Activated T-helper 1 cell treated with Interleukin-2 at 50 U/mL for 16 hours (primary cell): ENCODE results near the gene CLEC2L.

ENCODE experiments used
- DNase-seq: peaks from one replicate; pipeline ENCODE4 v3.0.0-alpha.2; 2020; ENCODE audit warnings: low read depth

The CLEC2L gene

DNA sequence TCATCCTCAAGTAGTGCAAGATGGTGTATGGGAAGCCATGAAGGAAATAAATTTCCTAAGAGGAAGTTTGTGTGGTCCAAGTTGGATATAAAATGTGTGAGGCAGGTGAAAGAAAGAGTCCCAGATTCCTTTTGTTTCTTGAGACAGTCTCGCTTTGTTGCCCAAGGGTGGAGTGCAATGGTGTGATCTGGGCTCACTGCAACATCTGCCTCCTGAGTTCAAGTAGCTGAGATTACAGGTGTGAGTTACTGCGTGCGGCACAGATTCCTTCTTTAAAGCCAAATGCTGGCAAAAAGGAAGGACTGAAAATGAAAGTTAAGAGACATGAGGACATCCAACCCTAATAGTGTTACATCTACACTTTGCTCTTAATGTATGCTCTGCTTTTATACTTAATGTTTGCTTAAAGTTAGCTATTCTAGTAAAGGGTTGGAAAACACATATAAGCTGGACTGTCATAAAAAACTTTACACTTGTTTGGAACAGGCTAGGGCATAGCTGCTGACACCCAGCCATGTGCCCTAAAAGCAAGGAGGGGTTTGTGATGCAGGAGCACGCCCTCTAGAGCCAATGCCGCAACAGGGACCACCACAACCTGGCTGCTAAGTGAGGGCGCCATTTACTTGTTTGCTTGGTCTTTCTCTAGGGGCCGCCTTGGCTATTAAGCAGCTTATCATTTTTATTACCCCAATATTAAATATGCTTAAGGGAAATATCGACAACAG, 34.5 kb downstream of the CLEC2L start:
- DNase-seq: no peak

- no peak for DNase-seq
These were observed 36.0 kb downstream of the CLEC2L start for GRCh38 chr7:139559364-139560105.

DNA sequence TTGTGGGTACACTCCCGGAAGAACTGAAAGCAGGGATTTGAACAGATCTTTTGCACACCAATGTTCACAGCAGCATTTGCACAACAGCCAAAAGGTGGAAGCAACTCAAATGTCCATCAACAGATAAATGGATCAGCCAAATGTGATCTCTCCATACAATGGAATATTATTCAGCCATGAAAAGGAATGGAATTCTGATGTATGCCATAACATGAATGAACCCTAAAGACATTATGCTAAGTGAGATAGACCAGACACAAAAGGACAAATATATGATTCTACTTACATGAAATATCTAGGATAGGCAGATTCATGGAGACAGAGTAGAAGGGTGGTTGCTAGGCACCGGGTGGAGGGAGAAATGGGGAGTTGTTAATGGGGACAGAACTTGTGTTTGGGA, 36.7 kb downstream of the CLEC2L start:
- DNase-seq: no peak

GRCh38 chr7:139560678-139561077, 37.2 kb downstream of the CLEC2L start:
- DNase-seq: no peak

GRCh38 chr7:139562491-139562890, 39.0 kb downstream of the CLEC2L start:
- DNase-seq: no peak

DNA sequence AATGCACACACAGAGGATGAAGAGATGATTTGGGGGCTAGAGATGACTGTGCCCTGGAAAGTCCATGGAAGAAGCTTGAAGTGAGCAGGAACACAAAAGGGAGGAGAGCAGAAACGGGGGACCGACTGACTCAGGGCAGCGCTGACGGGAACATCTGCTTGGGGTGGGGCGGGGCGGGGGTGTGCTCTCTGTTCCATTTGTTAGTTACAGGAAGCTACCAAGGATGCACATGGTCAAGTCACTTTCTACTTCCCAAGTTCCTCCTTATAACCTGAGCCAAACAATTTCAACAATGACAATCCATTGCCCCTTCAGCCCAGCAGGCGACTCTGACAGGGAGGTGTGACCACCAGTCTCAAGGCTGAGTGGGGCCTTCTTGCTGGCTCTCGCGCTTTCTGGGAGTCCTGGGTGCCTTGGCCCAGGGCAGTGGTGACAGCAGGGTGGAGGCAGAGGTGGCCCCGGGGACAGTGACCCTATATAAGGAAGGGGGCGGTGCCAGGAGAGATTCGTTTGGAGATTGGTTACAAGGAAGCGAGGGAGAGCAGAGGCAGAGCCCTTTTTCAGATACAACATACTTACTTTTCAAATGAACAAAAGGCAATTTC, 39.6 kb downstream of the CLEC2L start:
- DNase-seq: no peak

DNA sequence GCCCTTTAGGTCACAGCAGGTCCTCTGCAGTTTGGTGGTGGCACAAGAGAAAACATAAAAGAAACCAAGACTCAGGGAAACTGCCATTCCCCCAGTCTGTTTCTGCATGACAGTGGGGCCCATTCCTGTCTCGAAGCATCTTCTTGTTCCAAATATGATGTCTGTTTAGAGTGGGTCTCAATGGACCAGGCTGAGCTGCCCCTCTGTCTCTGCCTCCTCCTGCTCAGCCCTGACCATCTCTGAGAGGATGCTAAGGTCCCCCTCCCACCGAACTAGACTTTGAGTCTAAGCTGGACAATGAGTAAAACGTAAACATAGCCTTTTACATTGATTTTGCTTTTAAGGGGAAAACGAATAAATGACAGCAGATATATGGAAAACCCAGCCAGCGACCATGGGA, 40.4 kb downstream of the CLEC2L start:
- DNase-seq: no peak

DNA sequence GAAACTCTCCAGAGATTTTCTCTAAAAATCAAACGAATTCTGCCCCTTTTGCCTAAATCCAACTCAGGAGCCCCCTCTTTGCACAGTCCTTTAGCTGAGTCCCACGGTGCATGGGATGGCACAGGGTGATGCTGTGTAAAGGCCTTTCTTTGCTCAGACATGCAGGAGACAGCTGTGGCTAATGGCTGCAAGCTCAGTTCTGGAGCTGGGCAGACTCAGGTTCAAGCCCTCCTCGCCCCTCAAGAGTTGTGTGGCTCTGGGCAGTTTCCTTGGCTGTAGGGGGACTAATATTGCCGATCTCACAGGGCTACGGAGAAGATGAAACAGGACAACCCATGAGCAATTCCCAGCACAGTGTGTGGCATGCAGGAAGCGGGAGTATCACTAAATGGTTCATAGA, 42.6 kb downstream of the CLEC2L start:
- DNase-seq: no peak

DNA sequence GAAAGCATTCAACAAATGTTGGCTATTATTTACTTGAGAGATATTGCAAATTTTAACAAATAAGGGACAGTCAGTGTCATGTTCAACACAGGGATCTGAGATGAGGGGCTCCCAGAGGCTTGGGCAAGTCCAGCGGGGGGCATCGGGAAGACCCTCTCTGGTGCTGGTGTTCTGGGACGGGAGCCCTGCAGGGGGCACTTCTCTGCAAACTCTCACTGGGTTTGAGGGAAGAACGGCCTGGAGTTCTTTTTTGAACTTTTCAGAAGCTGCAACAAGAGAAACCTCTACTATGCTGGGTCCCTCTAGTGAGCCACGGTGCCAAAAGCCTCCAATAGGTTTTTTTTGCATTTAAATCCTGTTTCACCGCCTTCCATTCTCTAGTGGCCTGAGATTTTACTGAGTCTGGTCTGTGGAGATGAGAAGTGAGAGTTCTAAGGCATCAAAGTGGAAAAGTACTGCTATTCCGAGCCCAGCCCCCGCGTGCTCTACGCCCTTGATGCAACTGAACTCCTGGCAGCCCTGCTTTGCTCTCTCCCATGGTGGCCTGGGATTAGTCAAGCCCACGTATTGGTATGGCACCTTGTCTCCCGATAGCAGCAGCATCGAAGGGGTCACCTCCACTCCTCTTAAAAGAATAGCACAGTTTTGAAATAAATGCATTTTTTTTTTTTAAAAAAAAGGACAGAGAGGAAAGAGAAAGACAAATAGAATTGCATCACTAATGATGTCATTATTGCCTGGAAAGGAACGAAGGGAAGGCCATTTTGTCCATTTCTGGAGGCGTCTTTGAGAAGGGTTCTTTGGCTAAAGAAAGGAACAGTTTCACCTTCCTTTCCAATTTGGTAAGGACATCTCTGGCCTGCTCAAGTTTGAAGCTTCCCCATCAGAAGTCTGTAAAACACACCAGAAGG, 43.5 kb downstream of the CLEC2L start:
- no peak for DNase-seq

DNA sequence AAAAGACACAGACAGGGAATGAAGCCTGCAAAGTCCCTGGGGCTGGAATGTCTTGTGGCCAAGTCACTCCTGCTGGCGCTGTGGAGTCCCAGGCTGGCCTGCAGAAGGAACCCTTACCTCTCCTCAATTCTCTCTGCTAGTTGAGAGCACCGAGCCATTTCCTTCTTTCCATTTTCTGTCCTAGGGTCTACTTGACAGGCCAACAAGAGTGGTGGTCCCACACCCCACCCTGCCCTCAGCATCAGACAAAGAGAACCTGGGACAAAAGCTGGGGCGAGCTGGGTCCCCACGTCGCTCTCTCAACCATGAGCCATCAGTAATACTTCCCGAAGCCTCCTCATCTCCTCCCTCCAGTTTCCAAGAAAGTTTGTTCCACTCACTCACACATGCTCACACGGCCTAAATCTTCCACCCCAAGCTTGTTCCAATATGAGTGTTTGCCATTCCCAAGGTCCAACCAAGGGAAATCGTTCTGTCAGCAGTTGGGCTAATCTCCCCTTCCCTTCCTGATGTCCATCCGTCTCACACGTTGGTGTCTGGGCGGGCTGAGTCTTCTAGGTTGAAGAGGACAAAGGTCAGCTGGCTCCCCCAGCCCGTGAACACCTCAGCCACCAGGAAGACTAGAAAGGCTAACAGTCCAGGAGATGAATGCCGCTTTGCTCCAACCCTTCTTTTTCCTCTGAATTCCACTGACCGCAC, 44.3 kb downstream of the CLEC2L start:
- no peak for DNase-seq

GRCh38 chr7:139568346-139568675, 44.8 kb downstream of the CLEC2L start:
- no peak for DNase-seq

DNA sequence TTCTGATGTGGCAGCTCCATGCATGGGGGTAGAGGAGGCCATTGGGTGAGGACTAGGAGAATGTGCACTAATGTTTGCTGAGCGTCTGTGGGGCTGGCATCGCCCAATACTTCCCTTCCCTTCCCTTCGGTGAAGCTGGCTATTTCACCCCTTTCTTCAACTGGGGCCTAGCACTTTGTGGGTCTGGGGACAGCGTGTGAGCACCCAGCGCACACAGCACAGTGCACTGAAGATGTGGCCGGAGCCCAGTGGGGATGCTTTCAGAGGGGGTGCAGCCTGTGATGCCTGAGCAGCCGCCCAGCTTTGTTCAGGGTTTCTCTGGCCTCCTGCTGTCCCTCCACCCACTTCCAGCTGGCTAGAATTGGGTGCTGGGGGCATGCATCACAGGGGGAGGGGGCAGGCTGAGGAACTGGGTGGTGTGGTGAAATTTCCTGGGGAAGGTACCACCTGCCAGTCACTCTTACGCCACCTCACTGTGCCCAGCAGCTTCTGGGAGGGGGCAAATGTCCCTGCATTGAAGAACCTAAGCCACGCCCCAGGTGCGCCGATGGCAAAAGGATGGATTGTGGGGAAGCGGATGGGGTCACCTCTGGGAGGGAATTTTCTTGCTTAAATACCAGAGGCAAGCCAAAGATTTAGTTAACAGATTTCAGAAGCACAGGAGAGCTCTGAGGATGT, 45.5 kb downstream of the CLEC2L start:
- no peak for DNase-seq

DNA sequence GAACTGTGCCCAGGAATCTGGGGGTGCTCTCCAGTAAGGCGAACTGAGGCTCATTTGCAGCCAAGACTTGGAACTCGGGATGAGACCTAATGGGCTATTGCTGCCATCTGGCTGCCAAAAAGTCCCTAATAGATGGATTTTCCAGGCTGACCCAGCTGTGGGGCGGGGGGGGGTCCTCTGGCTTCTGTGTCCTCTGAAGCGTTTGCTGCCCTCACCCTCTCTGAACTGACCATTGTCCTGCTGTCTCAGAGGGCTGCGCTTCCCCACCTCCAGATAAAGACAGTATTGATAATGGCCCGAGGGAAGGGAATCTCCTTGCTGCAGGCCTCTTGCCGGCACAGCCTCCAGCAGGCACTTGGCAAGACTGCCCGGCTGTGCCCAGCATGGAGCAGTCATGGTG, 46.6 kb downstream of the CLEC2L start:
- no peak for DNase-seq

DNA sequence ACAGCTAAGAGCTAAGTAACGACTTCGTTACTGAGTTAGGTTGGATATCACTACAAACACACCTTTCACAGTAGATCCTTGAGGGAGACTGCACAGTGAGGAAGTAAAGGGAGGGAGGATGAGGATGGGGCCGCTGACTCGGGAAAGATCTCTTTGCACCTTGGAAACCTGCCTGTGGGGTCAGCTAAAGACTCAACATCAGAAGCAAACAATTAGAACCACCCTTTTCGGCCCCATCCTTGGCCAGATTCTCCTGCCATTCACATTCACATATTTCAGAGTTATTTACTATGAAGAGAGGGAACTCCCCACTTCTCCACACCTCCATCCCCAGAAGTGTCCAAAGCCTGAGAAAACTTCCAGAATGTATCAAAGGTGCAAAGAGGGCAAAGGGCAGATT, 47.1 kb downstream of the CLEC2L start:
- DNase-seq: no peak

- DNase-seq: no peak
These were observed 47.7 kb downstream of the CLEC2L start for GRCh38 chr7:139571190-139571589.

DNA sequence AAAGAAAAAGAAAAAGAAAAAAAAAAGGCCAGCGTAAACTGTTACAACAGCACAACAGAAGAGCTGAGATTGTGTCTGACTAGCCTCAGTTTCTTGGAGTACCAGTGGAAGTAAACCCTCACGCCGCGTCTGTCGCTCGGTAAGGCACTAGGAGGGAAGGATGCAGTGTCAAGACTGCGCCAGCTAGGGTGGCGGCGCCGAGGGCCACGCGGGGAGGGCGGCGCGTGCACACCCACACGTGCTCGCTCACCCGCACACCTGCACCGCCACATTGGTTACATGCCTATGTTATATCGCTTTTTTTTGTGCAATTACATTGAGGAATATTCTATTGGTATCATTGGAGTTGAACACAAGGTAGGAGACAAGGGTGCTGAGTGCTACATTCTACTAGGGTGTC, 48.2 kb downstream of the CLEC2L start:
- no peak for DNase-seq

- DNase-seq: no peak
These were observed 48.6 kb downstream of the CLEC2L start for GRCh38 chr7:139572071-139572470.

DNA sequence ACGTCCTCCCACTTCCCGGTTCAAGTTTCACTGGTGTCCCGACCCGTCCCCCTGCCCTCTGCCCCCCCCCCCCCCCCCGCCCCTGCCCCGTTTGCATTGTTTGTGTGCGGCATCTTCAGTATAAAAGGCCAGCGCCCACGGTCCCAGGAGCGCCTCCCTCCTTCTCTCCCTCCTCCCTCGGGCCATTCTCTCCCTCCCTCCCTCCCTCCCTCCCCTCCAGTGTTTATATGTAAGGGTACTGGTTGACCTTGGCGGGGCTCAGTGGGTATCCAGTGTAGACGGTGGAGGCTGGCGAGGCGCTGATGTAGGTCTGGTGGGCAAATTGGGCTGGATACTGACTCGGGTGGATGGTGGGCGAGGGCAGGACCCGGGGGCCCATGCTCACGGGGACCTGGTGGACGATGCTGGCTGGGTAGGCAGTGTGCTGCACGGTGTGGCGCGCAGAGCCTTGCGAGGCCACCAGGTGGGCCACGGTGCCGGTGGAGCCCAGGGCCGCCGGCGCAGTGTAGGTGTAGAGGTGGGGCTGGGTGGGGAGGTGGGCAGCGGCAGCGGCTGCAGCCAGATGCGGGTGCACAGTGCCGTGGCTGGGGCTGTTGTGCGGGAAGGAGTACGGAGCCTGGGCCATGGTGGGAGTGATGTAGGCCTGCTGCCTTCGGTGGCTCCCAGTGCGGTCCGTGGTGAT, 49.4 kb downstream of the CLEC2L start:
- DNase-seq: no peak

- no peak for DNase-seq
These were observed 50.4 kb downstream of the CLEC2L start for GRCh38 chr7:139573871-139574270.

DNA sequence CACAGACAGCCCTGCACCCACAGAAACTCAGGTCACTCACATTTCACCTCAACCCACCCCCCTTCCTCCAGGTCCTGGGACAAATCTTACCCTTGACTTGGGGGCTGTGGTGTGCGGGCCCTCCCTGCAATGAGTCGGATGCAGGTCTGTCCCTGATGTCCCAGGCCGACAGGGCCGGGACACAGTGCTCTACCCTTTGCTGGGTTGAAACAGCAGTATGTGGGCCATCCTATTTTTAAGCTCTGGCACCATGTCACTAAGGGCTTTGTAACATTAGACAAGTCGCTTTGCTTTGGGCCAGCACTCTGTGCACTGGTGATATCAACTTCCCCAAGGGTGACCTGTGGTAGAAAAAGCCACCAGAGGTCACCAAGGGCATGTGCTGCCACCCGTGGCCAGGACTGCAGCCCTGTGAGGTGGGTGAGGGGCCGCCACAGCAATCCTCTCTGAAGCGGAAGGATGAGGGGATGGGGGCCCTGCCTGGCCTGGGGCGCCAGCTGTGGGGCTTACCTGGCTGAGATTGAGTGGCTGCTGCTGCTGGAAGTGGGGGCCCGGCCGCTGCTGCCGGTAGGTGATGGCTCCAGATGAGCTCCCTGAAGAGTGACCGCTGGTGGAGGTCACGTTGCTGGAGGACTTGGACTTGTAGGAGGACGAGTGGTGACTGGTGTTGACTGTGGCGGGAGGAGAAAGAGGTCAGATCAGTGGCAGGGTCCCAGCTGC, 51.3 kb downstream of the CLEC2L start:
- no peak for DNase-seq
